Activated gamma-delta T cell treated with Interleukin-2 at 50 U/mL for 16 hours (primary cell): ENCODE results near the gene GDF2.

ENCODE experiments used
- DNase-seq: peaks from one replicate; pipeline ENCODE4 v3.0.0-alpha.2; 2020

Gene GDF2

GRCh38 chr10:47335906-47336305, 13.7 kb downstream of the GDF2 start:
- no peak for DNase-seq

GRCh38 chr10:47336387-47337134, 14.3 kb downstream of the GDF2 start:
- no peak for DNase-seq

- DNase-seq: no peak
Measured at GRCh38 chr10:47337310-47337709, 15.1 kb downstream of the GDF2 start.

GRCh38 chr10:47339186-47339735, 17.0 kb downstream of the GDF2 start:
- DNase-seq: no peak

- no peak for DNase-seq
Measured at GRCh38 chr10:47339759-47340607, 17.7 kb downstream of the GDF2 start.

- peak; percentile 67 for DNase-seq
Measured at GRCh38 chr10:47340608-47341170, 18.4 kb downstream of the GDF2 start.

- DNase-seq: no peak
Measured at GRCh38 chr10:47344996-47345870, 23.0 kb downstream of the GDF2 start.

- no peak for DNase-seq
Measured at GRCh38 chr10:47346581-47347302, 24.5 kb downstream of the GDF2 start.

- no peak for DNase-seq
Measured at GRCh38 chr10:47347303-47347675, 25.0 kb downstream of the GDF2 start.

- DNase-seq: no peak
Measured at GRCh38 chr10:47348138-47348651, 25.9 kb downstream of the GDF2 start, which contains the start of gene RBP3. Gene RBP3, plus strand, starts transcription at chr10:47348363. Its CDS starts 122 bp downstream, at chr10:47348485.

- DNase-seq: no peak
Measured at GRCh38 chr10:47348661-47349470, 26.6 kb downstream of the GDF2 start.

- no peak for DNase-seq
Measured at GRCh38 chr10:47349516-47349915, 27.3 kb downstream of the GDF2 start.

GRCh38 chr10:47349941-47350371, 27.7 kb downstream of the GDF2 start:
- no peak for DNase-seq

GRCh38 chr10:47350671-47351640, 28.7 kb downstream of the GDF2 start:
- no peak for DNase-seq

- DNase-seq: no peak
Measured at GRCh38 chr10:47351899-47352815, 29.9 kb downstream of the GDF2 start.

- no peak for DNase-seq
Measured at GRCh38 chr10:47353351-47353750, 31.1 kb downstream of the GDF2 start.

GRCh38 chr10:47354165-47354564, 31.9 kb downstream of the GDF2 start:
- DNase-seq: no peak

GRCh38 chr10:47354900-47355299, 32.6 kb downstream of the GDF2 start:
- no peak for DNase-seq
